GM12864 (cell line): ENCODE data around the gene RPL12.
"Not testable (repeated sequence)": the region's sequence is repeated elsewhere in the genome, so short reads cannot be mapped to it uniquely, and the experiment has no call there.

Experiments
- DNase-seq: peaks from one replicate; pipeline ENCODE4 v3.0.0-alpha.2; 2011; ENCODE audit warnings: low read depth
- H3K4me3 ChIP-seq: 2 replicates; pipeline ENCODE4 v1.5.1; 2011; ENCODE audit warnings: mild to moderate bottlenecking, low read depth, low read length, control low read depth
- TF ChIP-seq, protein P1 (sequence below): IDR thresholded peaks from 2 replicates; pipeline ENCODE4 v1.5.1; 2011; ENCODE audit warnings: low read depth, mild to moderate bottlenecking, moderate library complexity, low read length, control low read depth, inconsistent platforms; ENCODE audit errors: missing control alignments

The RPL12 gene

GRCh38 chr9:127473501-127473900 lies 22.3 kb upstream of the RPL12 start:
- DNase-seq, result no peak
- TF ChIP-seq, protein P1, sequence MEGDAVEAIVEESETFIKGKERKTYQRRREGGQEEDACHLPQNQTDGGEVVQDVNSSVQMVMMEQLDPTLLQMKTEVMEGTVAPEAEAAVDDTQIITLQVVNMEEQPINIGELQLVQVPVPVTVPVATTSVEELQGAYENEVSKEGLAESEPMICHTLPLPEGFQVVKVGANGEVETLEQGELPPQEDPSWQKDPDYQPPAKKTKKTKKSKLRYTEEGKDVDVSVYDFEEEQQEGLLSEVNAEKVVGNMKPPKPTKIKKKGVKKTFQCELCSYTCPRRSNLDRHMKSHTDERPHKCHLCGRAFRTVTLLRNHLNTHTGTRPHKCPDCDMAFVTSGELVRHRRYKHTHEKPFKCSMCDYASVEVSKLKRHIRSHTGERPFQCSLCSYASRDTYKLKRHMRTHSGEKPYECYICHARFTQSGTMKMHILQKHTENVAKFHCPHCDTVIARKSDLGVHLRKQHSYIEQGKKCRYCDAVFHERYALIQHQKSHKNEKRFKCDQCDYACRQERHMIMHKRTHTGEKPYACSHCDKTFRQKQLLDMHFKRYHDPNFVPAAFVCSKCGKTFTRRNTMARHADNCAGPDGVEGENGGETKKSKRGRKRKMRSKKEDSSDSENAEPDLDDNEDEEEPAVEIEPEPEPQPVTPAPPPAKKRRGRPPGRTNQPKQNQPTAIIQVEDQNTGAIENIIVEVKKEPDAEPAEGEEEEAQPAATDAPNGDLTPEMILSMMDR, result no peak

DNA sequence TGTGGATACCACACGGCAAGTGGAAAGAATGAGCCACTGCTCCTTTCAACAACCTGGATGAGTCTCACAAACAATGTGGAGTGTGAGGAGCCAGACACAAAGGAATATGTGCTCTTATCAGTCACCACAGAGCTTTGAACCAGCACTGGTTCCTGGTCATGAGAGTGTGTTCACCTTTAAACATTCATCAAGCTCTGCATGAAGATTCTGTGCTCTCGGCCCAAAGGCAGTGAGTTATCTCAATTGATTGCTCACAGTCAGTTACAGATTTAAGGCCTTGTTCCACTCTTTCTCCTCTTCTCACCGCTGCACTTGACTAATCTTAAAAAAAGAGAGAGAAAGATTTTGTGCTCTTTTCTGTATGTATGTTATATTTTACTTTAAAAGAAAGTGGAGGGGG lies 19.5 kb upstream of the RPL12 start:
- no peak overlapping the region for H3K4me3 ChIP-seq
- TF ChIP-seq, protein P1, result no peak
- DNase-seq, result no peak

More at GRCh38 chr9:127473501-127473900, 22.3 kb upstream of the RPL12 start:
- no peak overlapping the region for H3K4me3 ChIP-seq

DNA sequence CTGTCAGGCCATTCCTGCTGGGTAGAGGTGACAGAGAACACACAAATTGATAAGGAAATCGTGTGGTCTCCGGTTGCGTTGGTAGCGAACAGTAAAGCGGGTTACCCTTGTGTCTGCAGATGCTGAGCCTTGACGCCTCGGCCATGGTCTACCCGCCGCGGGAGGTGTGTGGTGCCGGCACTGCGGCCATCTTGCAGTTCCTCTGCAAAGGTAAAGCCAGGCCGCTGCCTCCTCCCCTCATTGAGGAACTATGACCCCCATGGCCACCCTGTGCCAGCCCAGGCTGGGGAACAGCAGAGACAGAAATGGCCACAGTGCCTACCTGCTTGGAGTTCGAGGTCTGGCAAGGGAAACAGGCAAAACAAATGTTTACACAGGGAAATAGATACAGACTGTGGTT lies 16.4 kb upstream of the RPL12 start:
- no peak overlapping the region for H3K4me3 ChIP-seq
- no peak for DNase-seq
- TF ChIP-seq, protein P1, result no peak

GRCh38 chr9:127466407-127466917 lies 15.3 kb upstream of the RPL12 start:
- not testable (repeated sequence) for DNase-seq, H3K4me3 ChIP-seq

GRCh38 chr9:127463911-127464310 lies 12.7 kb upstream of the RPL12 start:
- TF ChIP-seq, protein P1, result no peak
- H3K4me3 ChIP-seq, result no peak overlapping the region
- DNase-seq, result no peak

- H3K4me3 ChIP-seq, result no peak overlapping the region
- TF ChIP-seq, protein P1, result no peak
These were observed 12.2 kb upstream of the RPL12 start for GRCh38 chr9:127463382-127463781.

DNA sequence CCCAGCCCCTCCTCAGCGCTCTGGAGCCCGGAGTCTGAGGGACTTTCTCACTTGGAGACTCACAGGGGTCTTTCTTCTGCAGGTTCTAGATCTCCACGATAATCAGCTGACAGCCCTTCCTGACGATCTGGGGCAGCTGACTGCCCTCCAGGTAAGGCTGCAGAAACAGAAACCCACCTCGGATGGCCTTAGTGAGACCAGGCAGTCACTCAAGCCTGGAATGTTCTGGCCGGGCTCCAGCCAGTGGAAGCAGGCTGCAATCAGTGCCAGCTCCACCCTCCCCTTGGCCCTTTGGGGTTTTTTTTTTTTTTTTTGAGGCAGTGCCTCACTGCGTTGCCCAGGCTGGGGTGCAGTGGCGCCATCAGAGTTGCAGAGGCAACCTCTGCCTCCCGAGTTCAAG lies 7.7 kb upstream of the RPL12 start:
- no peak overlapping the region for H3K4me3 ChIP-seq
- TF ChIP-seq, protein P1, result no peak

More at GRCh38 chr9:127463382-127463781, 12.2 kb upstream of the RPL12 start:
- no peak for DNase-seq

More for the DNA sequence above, 7.7 kb upstream of the RPL12 start:
- DNase-seq, result no peak
